HG03460 (cell line): ENCODE data around the gene TERT.

Experiments used
- ATAC-seq: cut with Tn5 transposase; IDR thresholded peaks from one replicate; pipeline ENCODE4 v1.9.1; 2021; ENCODE audit not compliant: unreplicated experiment

TERT gene

DNA sequence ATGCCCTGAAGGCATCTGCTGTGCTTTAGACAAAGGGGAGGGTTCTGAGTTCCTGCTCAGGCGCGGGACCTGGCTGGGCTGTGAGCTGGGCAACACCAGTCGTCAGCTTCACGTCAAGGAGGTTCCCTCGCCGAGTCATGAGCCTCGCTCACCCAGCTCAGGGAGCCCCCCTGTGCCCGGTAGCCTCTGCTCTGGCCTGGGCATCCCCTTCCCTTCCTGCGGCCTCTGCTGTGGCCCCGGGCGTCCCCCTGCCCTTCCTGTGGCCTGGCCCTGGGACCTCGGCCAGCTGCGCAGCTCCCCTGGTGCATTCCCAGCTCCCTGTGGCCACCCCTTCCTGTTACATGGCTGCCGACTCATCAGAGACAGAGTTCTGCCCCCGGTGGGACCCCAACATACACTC, 29.8 kb downstream of the TERT start:
- ATAC-seq = no peak

DNA sequence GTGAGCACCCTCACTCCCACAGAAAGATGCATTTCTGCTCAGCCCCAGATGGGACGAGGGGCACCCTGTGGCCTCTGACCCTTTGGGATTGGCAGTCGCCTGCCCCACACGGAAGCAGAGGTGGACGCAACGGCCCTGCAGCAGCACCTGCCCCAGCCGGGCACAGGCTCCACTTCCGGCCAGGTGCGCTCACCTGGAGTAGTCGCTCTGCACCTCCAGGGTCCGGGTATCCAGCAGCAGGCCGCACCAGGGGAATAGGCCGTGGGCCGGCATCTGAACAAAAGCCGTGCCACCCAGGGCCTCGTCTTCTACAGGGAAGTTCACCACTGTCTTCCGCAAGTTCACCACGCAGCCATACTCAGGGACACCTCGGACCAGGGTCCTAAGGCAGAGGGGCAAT, 30.7 kb downstream of the TERT start:
- ATAC-seq = no peak

DNA sequence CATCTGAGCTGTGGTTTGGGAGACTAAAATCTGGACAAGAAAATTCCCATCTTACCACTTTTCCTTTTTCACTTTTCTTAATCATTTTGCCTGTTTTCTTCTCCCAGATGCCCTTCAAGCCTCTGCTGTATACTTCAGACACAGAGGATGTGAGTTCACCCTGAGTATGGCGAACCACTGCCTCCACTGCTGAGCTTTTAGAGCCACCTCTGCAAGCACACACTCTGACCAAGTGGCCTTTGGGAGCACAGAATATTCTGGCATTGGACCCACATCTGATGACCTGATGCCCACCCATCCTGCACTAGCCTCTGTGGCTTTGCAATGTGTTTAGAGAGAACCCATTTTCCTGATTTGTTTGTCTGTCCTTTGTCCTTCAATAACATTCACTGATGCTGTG, 32.5 kb downstream of the TERT start:
- no peak for ATAC-seq

DNA sequence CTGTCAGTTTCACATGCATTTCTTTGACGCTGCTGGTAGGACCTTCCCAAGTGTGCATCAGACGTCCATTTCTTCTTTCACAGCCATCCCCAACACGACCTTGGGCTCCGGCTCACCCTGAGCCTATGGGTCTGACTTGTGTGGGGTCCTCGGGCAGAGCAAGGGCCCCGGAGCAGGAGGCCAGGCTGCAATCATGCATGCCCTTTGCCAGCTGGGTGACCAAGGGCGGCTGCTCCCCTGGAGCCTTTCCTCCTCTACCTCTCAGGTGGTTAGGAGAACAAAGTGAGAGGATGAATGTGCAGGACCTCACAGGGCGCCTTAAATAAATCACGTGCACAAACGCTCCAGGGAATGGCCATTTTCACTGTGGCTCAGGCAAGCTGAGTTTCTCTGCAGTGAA, 33.2 kb downstream of the TERT start:
- no peak for ATAC-seq

DNA sequence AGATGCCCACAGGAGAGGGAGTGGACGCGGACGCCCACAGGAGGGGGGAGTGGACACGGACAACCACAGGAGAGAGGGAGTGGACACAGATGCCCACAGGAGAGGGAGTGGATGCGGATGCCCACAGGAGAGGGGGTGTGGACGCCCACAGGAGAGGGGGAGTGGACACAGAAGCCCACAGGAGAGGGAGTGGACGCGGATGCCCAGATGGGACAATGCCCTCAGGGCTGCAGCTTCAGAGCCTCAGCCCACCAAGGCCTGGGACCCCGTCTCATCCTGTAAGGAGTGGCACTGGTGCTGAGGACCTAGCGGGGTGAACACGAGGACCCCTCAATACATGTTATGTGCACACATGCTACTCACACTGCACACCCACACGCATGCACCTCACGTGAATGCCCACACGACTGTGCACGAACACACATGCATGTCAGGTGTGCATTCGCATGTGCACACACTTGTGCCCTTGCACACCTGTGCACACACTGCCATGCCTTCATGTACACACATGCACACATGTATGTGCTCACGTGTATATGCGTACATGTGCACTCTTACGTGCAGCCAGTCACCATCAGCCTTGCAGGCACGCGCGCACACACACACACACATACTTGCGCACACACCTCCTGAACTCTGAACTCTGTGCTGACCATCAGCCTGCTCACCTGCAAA, 34.9 kb downstream of the TERT start:
- no peak for ATAC-seq

DNA sequence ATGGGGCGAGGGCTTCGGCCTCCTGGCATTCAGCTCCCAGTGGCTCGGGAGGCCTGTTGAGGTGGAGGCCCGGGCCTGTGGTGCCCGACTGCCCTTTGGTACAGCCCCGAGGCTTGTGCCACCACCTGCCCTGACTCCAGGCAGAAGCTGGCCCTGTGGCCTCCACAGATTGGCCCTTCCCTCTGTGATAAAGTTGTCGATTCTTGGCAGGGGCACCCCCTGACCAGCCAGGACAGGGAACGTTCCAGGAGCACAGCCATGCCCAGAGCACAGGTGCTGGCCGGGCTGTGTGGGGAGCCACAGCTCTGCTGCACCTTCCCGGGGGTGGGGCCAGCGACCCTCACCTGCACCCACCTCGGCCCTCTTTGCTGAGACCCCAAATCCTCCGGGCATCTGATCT, 37.0 kb downstream of the TERT start:
- no peak for ATAC-seq

DNA sequence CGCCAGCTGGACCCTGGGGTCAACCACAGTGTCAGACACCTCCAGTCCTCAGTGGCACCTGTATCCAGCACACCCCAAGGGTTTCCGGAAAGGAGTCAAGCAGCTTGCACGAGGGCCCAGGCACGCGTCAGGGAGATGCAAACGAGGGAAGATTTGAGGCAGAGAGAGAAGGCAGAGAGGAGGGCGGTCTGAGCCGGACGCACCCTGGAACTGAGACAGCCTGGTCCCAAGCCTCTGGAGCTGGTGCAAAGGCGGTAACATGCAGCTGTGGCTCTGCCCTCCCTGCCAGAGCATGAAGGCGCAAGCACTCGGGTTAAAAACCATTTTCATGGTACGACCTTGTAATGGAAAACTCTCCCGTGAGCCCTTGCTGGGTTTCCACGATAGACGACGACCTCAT, 37.5 kb downstream of the TERT start:
- no peak for ATAC-seq

DNA sequence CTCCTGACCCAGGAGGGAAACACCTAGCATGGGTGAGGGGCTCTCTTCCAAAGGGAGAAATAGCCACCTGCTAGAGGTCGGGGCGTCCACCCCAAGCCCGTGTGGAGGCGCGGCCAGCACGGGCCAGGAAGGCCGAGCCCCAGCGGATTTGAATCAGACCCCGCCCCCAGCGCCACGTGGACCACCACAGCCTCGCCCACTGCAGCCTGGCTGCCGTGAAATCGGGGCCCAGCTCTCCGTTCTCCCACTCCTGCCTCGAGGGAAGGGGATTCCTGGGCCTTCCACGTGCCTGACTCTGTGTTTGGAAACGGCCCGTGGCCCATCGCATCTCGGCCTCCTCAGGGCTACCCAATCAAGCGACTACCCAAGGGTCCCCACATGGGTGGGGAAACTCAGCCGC, 38.1 kb downstream of the TERT start:
- ATAC-seq = no peak

DNA sequence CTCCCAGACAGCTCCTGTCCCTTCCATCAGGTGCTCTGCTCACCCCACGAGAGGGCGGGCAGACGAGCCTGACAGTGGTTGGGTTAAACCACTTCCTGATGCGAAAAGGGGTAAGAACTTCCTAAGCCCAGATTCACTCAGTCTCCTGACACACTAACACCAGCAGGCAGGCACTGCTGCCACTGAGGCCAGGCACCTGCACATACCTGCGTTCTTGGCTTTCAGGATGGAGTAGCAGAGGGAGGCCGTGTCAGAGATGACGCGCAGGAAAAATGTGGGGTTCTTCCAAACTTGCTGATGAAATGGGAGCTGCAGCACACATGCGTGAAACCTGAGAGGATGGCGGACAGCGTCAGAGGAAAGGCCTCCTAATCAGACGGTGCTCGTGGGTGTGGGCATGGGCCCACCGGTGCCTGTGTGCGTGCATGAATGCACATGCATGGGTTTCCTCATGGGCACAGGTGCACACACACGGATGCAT, 39.7 kb downstream of the TERT start:
- no peak for ATAC-seq

DNA sequence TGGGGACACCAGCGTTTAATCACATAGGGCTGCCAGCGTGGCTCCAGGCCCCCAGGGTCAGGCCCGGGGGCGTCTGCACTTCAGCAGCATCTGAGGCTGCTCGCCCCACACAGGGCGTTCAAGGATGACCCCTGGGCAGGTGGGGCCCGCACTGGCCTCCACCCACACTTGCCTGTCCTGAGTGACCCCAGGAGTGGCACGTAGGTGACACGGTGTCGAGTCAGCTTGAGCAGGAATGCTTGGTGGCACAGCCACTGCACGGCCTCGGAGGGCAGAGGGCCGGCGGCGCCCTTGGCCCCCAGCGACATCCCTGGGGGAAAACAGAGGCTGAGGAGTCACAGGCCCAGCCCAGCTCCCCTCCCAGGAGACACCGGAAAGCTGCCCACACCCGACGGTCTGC, 40.7 kb downstream of the TERT start:
- no peak for ATAC-seq

DNA sequence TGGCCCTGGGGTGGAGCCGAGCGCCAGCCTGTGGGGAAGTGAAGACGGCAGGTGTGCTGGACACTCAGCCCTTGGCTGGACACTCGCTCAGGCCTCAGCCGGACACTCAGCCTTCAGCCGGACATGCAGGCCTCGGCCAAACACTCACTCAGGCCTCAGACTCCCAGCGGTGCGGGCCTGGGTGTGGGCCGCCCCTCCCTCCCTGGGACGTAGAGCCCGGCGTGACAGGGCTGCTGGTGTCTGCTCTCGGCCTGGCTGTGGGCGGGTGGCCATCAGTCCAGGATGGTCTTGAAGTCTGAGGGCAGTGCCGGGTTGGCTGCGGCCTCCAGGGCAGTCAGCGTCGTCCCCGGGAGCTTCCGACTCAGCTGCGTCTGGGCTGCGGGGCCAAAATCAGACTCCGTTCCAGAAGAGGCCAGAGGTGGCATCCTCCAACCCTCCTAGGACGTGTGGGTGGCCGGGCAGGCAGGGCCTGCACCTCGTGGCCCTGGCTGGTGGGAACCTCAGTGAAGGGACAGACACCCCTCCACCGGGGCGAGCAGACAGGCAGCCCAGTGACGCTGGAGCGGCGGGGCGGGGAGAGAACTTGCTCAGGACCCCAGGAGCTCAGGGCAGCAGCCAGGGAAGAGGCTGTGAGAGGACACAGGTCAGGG, 41.3 kb downstream of the TERT start:
- no peak for ATAC-seq

DNA sequence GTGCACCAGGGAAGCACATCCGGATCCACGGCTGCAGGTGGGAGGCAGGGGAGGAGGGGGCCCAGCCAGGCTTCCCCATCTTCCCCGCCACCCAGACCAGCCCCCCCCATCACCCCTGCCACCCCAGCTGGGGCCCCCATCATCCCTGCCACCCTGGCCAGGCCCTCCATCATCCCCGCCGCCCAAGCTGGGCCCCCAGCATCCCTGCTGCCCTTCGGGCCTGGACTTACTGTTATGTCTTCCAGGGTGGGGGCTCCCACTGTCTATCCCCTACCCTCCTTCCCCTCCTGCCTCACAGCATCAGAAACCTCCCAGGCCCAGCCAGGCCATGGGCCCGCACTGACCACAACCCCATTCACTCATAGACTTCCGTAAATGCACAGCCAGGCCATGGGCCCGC, 42.2 kb downstream of the TERT start:
- ATAC-seq = no peak

DNA sequence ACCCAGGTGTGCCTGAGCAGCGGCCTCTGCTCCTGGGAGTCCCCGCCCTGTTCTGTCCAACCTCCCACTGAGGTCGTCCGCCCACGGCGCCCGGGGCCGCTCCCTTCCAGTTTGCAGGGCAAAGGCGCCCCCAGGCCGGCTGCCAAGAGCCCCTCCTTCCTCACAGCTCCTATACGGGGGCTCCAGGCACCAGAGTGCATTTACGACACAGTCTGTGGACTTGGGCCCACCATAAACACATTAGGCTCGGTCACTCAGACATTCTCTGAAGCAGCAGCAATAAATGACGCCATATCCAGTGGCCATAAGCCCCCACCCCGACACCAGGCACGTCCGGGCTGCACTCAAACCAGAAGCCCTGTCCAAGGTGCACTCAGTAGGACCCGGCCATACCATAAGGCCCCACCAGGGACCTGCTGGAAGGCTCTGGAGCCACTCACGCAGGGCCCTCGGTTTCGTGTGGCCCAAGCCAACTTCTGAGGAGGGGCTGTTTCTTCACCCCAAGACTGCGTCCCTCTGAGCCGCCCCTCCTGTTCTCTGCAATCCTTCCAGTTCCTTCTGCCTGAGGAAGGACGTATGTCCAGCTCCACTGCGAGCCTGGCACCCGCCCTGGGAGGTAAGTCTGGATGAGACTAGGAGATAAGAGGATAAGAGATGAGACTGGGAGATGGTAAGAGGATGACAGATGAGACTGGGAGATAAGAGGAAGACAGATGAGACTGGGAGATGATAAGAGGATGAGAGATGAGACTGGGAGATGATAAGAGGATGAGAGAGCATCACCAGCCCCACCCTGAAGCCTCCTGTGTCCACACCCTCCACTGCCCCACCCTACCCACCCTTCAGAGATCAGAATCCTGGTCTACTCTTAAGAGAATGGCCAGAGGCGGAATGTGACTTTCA, 42.9 kb downstream of the TERT start:
- no peak for ATAC-seq

DNA sequence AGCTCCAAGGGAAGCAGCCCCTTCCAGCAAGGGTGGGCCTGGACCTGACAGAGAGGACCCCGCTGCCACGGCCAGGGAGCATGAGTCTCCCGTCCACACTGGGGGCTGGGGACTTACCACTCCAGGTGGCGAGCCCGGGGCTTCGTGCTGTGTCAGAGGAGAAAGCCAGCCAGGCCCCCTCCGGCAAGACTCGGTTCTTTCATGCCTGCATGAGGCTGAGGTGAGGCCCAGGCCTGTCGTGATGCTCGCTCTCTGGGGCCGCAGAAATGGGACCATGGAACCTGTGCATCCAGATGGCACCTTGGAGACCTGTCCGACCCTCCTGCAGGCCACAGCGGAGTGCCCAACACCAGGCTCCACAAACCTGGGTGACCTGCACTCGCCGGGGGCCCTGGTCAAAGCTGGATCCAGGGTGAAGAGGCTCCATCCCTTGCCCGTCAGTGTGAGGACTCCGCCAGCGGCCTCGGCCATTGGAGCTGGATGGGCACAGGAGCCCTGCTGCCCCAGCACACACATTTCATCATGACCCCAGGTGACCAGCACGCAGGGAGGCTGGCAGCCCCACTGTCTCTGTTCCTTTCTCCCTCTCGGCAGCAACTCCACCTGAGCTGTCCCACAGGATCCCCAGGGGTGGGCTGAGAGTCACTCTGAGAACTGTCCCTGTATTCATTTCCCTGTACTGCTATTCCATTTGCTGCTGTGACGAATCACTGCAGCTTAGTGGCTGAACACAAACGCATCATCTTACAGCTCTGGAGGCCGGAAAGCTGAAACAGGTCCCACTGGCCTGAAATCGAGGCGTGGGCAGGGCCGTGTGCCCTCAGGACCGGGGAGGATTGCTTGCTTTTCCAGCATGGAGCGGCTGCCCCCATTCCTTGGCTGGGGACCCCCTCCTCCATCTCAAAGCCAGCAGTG, 45.2 kb downstream of the TERT start:
- no peak for ATAC-seq

DNA sequence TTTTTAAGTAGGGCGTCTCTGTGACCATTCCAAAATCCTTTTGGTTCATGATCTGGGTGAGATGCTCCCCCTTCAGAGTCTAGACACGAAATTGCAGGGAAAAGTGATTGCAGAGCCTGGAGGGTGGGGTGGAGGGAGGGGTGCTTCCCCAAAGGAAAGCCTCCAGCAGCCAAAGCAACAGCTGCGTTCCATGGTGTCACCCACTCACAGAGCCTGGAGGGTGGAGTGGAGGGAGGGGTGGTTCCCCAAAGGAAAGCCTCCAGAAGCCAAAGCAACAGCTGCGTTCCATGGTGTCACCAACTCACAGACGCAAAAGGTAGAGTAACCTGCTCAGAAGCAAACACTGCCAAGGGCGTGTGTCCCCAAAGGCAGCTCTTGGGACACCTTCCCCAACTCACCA, 47.1 kb downstream of the TERT start:
- no peak for ATAC-seq

DNA sequence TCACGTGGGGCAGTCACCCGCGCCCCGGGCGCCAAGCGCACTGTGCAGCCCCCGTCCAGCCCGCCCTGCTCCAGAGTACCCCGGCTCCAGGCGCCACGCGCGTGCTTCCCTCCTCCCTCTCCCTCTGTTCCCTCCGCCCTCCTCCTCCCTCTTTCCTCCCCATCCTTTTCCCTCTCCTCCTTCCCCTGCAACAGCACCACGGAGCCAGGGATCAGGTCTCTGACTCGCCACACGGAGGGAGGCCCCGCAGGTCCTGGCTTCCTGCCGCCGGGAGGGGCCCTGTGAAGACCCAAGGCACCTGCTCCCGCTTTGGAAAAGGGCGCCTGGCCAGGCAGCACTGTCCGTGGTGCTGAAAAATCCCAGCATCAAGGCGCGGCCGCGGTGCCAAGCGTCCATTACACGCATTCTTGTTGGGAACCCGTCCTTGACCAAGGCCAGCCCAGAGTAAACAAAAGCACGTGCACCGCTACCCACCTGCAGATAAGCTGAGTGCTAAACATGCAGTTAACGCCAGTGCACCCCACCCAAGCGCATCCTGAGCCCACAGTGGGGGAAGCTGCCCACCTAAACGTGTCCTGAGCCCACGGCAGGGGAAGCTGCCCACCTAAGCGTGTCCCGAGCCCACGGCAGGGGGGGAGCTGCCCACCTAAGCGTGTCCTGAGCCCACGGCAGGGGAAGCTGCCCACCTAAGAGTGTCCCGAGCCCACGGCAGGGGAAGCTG, 48.0 kb downstream of the TERT start:
- no peak for ATAC-seq

DNA sequence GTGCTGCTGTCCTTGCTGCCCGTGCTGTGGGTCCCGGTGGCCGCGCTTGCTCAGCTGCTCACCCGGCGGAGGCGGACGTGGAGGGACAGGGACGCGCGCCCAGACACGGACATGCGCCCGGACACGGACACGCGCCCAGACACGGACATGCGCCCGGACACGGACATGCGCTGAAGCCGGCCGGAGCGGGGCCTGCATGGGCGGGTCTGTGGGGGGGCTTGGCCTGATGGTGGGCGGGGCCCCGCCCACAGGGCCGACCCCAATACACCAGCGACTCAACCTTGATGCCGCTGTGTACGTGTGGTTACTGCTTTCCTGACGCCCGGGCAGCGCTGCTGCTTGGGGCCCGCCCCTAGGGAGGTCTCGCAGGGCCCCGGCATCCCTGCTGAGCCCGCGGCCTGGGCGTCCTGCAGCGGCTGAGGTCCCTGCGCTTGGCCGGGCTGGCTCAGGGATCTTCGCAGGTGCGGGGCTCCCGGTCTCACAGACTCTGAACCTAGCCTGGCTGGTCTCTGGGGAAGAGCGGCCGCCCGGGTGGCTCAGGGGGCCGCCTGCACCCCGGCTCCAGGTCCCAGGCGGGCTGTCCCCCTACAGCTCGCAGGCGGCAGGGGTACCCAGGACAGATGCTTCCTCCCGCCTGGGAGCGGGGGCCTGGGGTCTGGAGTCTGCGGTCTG, 48.8 kb downstream of the TERT start:
- no peak for ATAC-seq

DNA sequence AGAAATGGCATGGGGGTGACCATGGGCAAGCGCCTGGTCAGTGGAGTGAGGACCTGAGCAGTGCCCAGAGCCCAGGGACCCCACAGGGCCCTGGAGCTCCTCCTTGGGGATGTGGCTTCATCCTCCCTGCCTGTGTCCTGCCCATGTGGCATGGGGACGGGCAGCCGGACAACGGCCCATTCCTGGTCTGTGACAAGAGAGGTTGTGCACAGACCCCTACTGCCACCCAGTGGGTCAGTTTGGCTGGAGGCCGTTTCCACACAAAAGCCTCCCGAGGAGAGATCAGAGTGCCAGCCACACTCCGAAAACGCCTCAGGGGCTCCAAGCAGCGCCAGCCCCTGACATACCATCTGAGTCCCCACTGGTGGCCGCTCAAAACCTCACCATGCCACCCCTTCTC, 49.9 kb downstream of the TERT start:
- no peak for ATAC-seq

DNA sequence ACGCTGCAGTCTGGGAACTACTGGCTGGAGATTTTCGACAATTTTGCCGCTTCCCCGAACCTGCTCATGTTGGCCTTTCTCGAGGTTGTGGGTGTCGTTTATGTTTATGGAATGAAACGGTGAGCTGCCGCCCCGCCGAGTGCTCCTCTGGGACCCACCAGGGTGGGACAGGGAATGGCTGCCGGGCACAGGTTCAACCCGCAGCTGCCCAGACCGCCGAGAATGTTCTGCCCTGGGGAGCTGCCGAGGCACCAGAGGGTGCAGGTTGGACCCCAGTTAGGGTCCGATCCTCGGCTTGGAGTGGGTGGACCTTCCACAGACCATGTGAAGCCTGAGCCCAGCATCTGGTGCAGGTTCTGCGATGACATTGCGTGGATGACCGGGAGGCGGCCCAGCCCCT, 50.6 kb downstream of the TERT start:
- ATAC-seq = no peak
